Superior temporal gyrus (tissue), 1 donor: ENCODE results near the gene IAH1.

Experiments
- DNase-seq: peaks from one replicate; pipeline ENCODE4 v3.0.0-alpha.2; 2016; ENCODE audit errors: extremely low spot score

Gene IAH1

GRCh38 chr2:9474361-9475057 lies at the start of gene IAH1:
TSS of gene IAH1 (plus strand) at chr2:9474551. CDS start at chr2:9474567, 16 bp downstream.
- peak; percentile 71 for DNase-seq

GRCh38 chr2:9428965-9429577 lies 45.3 kb upstream of the IAH1 start:
- no peak for DNase-seq

GRCh38 chr2:9430316-9431293 lies 43.7 kb upstream of the IAH1 start:
- no peak for DNase-seq

- no peak for DNase-seq
These were observed 39.9 kb upstream of the IAH1 start for GRCh38 chr2:9434489-9434888.

GRCh38 chr2:9439536-9439935 lies 34.8 kb upstream of the IAH1 start:
- no peak for DNase-seq

GRCh38 chr2:9440058-9440727 lies 34.2 kb upstream of the IAH1 start:
- peak; percentile 51 for DNase-seq

GRCh38 chr2:9441556-9441955 lies 32.8 kb upstream of the IAH1 start:
- peak; percentile 49 for DNase-seq

GRCh38 chr2:9443526-9443925 lies 30.8 kb upstream of the IAH1 start:
- no peak for DNase-seq

GRCh38 chr2:9445089-9445488 lies 29.3 kb upstream of the IAH1 start:
- DNase-seq, result no peak

GRCh38 chr2:9451231-9451630 lies 23.1 kb upstream of the IAH1 start:
- DNase-seq, result no peak

- no peak for DNase-seq
These were observed 13.8 kb upstream of the IAH1 start for GRCh38 chr2:9460441-9461017.

- no peak for DNase-seq
These were observed 13.3 kb upstream of the IAH1 start for GRCh38 chr2:9461079-9461478.

GRCh38 chr2:9462313-9462712 lies 12.0 kb upstream of the IAH1 start:
- no peak for DNase-seq

- no peak for DNase-seq
These were observed 11.3 kb upstream of the IAH1 start for GRCh38 chr2:9462886-9463697.

GRCh38 chr2:9463698-9464034 lies 10.7 kb upstream of the IAH1 start:
- DNase-seq, result no peak

- DNase-seq, result no peak
These were observed 9.2 kb upstream of the IAH1 start for GRCh38 chr2:9465170-9465569.

GRCh38 chr2:9466147-9466683 lies 8.1 kb upstream of the IAH1 start:
- DNase-seq, result no peak

GRCh38 chr2:9467687-9468086 lies 6.7 kb upstream of the IAH1 start:
- DNase-seq, result no peak

GRCh38 chr2:9471206-9471605 lies 3.1 kb upstream of the IAH1 start:
- DNase-seq, result peak; percentile 69

- no peak for DNase-seq
These were observed 1.8 kb upstream of the IAH1 start for GRCh38 chr2:9472511-9472910.
